ENCODE data around the gene LDLRAD1. TPM values are rescaled to one million over a fixed set of nuclear protein-coding genes. Genes with fewer than 3 reads are reported as not detected.
A peak's percentile ranks its signal among the peaks of the same experiment; 100 is the strongest.
"Not testable (repeated sequence)": the region's sequence is repeated elsewhere in the genome, so short reads cannot be mapped to it uniquely, and the experiment has no call there.

LDLRAD1 gene
- total RNA-seq = not detected
- long read RNA-seq, donor 1 = 0 reads
- long read RNA-seq, donor 2 = 0 reads

GRCh38 chr1:54017979-54018378, at the start of gene LDLRAD1:
TSS of gene LDLRAD1 (minus strand) at chr1:54018186. CDS start at chr1:54018112, 74 bp downstream.
- intact Hi-C loops (cut with DNase I) = no loop called here
- peak; percentile 75 for DNase-seq (ENCODE audit: low spot score)

- intact Hi-C loops (cut with DNase I) = no loop called here
- no peak for DNase-seq (ENCODE audit: low spot score)
Measured at GRCh38 chr1:54064299-54064698, 46.3 kb upstream of the LDLRAD1 start.

- intact Hi-C loops (cut with DNase I) = no loop called here
- DNase-seq (ENCODE audit: low spot score) = no peak
Measured at GRCh38 chr1:54054438-54054749, 36.4 kb upstream of the LDLRAD1 start.

- no peak for DNase-seq (ENCODE audit: low spot score)
- intact Hi-C loops (cut with DNase I) = no loop called here
Measured at GRCh38 chr1:54053745-54054437, 35.9 kb upstream of the LDLRAD1 start.

- DNase-seq (ENCODE audit: low spot score) = peak; percentile 99
- intact Hi-C loops (cut with DNase I) = no loop called here
Measured at GRCh38 chr1:54052934-54053744, 35.2 kb upstream of the LDLRAD1 start, which contains the start of the genes TCEANC2 and TMEM59. TSS of gene TCEANC2 (plus strand) at chr1:54053608. CDS start at chr1:54054423, 815 bp downstream. TSS of gene TMEM59 (minus strand) at chr1:54053204. CDS start at chr1:54053188, 16 bp downstream.

GRCh38 chr1:54052431-54052933, 34.5 kb upstream of the LDLRAD1 start:
- intact Hi-C loops (cut with DNase I) = no loop called here
- DNase-seq (ENCODE audit: low spot score) = no peak

GRCh38 chr1:54051933-54052430, 34.0 kb upstream of the LDLRAD1 start:
- intact Hi-C loops (cut with DNase I) = no loop called here
- no peak for DNase-seq (ENCODE audit: low spot score)

GRCh38 chr1:54050435-54050834, 32.4 kb upstream of the LDLRAD1 start:
- DNase-seq (ENCODE audit: low spot score); intact Hi-C loops (cut with DNase I): not testable (repeated sequence)

- intact Hi-C loops (cut with DNase I) = no loop called here
- DNase-seq (ENCODE audit: low spot score) = no peak
Measured at GRCh38 chr1:54047384-54048305, 29.7 kb upstream of the LDLRAD1 start.

GRCh38 chr1:54046671-54047383, 28.8 kb upstream of the LDLRAD1 start:
- DNase-seq (ENCODE audit: low spot score) = no peak
- intact Hi-C loops (cut with DNase I) = no loop called here

- no peak for DNase-seq (ENCODE audit: low spot score)
- intact Hi-C loops (cut with DNase I) = no loop called here
Measured at GRCh38 chr1:54045496-54045895, 27.5 kb upstream of the LDLRAD1 start.

GRCh38 chr1:54041806-54042205, 23.8 kb upstream of the LDLRAD1 start:
- intact Hi-C loops (cut with DNase I) = no loop called here

GRCh38 chr1:54037476-54037875, 19.5 kb upstream of the LDLRAD1 start:
- intact Hi-C loops (cut with DNase I) = no loop called here
- no peak for DNase-seq (ENCODE audit: low spot score)

More at GRCh38 chr1:54041806-54042205, 23.8 kb upstream of the LDLRAD1 start:
- no peak for DNase-seq (ENCODE audit: low spot score)

GRCh38 chr1:54028306-54029251, 10.6 kb upstream of the LDLRAD1 start:
- no peak for DNase-seq (ENCODE audit: low spot score)
- intact Hi-C loops (cut with DNase I) = loop anchor here in 1 of 2 donors (2.0 kb wide), 1 partner anchor 64 kb away; no protein-coding TSS in a partner anchor

- intact Hi-C loops (cut with DNase I) = loop anchor here in 1 of 2 donors (2.0 kb wide), 1 partner anchor 65 kb away; no protein-coding TSS in a partner anchor
Measured at GRCh38 chr1:54027848-54028247, 9.9 kb upstream of the LDLRAD1 start.

GRCh38 chr1:54024811-54025210, 6.8 kb upstream of the LDLRAD1 start:
- intact Hi-C loops (cut with DNase I) = not testable (repeated sequence)

More at GRCh38 chr1:54027848-54028247, 9.9 kb upstream of the LDLRAD1 start:
- DNase-seq (ENCODE audit: low spot score) = no peak

GRCh38 chr1:54024358-54024757, 6.4 kb upstream of the LDLRAD1 start:
- intact Hi-C loops (cut with DNase I) = no loop called here
- no peak for DNase-seq (ENCODE audit: low spot score)

More at GRCh38 chr1:54024811-54025210, 6.8 kb upstream of the LDLRAD1 start:
- not testable (repeated sequence) for DNase-seq (ENCODE audit: low spot score)
